HG02763 (cell line): ENCODE data around the gene AFG1L.
"Not testable (repeated sequence)": the region's sequence is repeated elsewhere in the genome, so short reads cannot be mapped to it uniquely, and the experiment has no call there.

Source experiments
- ATAC-seq: cut with Tn5 transposase; IDR thresholded peaks from one replicate; pipeline ENCODE4 v1.9.1; 2021; ENCODE audit warnings: mild to moderate bottlenecking, moderate library complexity; ENCODE audit not compliant: unreplicated experiment

Gene AFG1L

GRCh38 chr6:108550256-108550655 lies 255.4 kb downstream of the AFG1L start:
- no peak for ATAC-seq

DNA sequence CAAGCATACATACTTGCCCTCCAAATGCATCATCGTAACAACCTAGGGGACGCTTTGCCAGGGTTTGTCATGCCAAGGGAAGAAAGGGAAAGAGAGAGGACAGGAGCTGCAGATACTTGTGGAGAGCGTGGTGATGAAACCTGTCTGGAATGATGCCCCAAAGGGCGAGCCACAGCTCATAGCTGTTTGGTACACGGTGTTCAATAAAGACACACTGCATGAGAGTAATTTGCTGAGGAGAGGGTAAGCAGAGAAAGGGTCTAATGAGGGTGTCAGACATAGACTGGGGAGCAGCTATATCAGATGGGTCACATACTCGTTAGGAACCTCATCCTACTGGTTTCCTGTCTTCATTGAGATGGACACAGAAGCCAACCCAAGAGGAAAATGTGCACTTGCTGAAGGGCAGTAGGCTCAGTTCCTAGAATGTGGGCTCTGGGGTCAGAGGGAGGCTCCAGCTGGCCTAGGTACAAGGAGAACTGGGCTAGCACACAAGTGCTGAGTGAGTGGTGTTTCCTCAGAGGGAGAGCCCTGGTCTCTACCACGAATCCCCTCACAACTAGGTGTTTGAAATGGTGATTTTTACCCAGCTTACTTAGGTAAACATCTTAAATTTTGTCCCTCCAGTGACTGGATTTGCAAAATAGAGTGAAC lies 260.7 kb downstream of the AFG1L start:
- ATAC-seq, result no peak

- ATAC-seq, result no peak
Measured at GRCh38 chr6:108556250-108556649, 261.4 kb downstream of the AFG1L start.

DNA sequence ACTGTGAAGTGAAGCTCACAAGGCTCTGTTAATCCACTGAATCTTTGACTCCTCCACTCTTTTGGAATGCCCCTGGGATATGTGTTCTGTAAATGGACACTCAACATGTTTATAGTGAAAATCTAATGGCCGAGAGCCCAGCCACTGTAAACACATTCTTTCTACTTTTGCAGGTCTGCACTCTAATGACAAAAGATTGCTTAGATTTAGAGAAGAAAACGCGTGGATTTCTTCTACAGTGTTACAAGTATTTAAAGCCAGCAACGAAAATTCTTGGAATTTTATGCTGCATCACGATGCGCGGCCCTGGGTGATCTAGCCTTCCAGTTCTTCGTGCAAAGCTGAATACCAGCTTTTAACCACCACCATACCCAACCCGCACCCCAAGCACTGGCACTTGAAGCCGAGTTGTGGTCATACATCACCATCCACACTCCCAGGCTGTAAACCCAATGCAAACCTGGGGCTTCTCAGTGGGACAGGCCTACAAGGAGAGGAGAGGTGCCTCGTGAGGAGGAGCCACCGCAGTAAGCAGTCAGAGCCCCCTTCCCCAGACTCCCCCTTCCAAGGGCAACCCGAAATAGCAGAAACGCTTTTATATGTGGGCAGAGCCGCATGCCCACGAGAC lies 262.1 kb downstream of the AFG1L start:
- no peak for ATAC-seq

DNA sequence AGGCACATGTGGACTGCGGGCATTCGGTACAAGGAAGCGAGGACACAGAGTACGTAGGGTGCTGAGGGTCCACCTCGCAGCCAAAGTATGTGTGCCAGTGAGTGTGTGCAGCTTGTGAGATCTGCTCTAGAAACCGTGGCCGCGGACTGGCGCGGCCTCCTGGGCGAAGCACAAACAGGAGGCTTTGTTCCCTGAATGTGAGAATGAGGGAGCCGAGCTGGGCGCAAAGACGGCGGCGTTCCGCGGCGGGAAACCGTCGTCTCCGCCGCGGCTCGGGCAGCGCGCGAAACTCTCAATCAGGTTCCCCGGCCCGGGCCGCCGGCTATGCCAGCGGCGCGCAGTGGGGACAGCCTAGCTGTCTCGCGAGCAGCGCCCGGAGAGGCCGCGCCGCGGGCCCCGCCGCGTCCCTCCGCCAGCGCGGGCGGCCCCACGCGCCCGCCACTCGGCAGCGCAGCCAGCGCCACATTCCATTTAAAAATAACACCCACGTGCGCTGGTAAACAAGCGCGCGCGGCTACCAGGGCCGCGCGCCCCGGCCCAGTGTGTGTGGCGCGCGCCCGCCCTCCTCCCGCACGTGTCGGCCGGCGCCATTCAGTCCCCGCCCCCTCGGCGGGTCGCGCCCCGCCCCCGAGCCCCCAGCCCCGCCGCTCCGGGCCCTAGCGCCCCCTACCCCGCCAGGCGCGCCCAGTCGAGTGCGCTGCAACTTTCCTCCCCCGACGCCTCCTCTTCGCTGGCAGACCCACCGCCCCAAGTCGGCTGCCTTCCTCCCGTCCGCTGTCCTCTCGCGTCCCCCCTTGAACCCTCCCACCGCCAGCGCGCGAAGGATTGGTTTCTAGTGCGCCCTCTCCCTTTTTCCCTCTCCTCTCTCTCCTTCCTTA lies 262.9 kb downstream of the AFG1L start:
- no peak for ATAC-seq

GRCh38 chr6:108558372-108559096 lies 263.7 kb downstream of the AFG1L start:
- ATAC-seq, result peak; percentile 68

DNA sequence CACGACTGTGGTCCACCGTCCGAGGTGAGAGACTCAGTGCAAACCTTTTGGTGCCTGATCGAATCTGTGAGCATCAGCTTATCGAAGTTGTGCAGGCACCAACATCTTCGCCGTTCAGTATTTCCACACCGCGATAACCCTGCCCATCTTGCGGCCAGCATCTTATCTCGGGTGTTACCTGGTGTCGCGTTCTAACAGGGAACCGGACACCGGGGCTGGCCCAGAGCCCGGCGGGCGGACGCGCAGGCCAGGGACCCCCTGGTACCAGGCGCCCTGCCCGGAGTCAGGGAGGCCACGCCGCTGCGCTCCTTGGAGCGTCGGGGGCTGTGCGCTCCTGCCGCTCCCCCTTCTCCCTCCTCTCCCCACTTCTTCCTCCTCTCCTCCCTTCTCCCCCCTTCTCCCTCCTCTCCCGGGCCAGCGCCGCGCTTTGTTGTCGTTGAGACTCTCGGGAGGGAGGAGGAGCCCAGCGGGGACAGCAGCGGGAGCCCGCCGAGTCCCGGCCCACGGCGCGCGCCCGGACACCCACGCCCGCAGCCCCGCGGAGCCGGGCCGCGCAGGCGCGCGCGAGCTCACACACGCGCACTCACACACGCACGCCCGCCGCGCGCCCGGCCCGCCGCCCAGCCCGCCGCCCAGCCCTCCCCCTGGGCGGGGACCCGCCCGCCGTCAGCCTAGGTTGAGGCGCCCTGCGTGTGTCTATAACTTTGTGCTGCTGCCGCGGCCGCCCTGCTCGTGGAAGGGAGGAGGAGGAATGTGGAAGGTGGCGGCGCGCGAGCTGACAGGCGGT lies 264.4 kb downstream of the AFG1L start:
- peak; percentile 34 for ATAC-seq

GRCh38 chr6:108559884-108560462 lies 265.1 kb downstream of the AFG1L start:
- ATAC-seq, result no peak

GRCh38 chr6:108560463-108561308 lies 265.8 kb downstream of the AFG1L start, which contains the start of gene FOXO3:
Gene FOXO3, plus strand, starts transcription at chr6:108560917. Its CDS starts 292 bp downstream, at chr6:108561209.
- ATAC-seq, result no peak

- ATAC-seq, result not testable (repeated sequence)
Measured at GRCh38 chr6:108561309-108561647, 266.4 kb downstream of the AFG1L start.

DNA sequence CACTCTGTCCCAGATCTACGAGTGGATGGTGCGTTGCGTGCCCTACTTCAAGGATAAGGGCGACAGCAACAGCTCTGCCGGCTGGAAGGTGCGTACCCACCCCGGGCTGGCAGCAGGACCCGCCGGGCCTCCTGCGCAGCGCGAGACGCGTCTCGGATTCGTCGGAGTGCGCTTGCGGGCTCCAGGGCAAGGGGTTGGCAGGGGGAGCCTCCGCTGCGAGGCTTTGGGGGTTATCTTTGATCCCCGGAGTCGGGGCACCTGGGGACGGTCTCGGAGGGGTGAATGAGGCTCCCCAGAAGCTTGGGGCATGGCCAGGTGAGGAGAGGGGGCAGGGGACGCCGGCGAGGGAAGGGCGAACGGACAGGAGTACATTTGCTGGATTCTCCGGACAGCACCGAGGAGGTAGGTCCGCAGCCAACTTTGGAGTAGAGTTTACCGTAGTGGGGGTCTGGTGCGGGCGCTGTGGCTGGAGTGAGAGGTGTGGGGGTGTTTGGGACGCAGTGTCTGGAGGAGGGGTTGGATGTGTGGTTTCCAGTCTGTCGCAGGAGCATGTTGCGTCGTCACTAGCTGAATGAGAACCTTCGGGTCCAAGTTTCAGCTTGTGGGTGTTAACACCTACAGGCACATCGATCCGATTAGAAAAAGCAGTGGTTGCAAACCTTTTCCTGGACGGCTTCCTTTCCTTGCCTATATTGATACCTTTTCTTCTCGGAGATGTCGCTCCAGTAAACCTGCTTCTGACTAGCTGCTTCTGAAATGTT lies 267.1 kb downstream of the AFG1L start:
- no peak for ATAC-seq

- ATAC-seq, result no peak
Measured at GRCh38 chr6:108562503-108562993, 267.7 kb downstream of the AFG1L start.

GRCh38 chr6:108563292-108563691 lies 268.4 kb downstream of the AFG1L start:
- ATAC-seq, result no peak

DNA sequence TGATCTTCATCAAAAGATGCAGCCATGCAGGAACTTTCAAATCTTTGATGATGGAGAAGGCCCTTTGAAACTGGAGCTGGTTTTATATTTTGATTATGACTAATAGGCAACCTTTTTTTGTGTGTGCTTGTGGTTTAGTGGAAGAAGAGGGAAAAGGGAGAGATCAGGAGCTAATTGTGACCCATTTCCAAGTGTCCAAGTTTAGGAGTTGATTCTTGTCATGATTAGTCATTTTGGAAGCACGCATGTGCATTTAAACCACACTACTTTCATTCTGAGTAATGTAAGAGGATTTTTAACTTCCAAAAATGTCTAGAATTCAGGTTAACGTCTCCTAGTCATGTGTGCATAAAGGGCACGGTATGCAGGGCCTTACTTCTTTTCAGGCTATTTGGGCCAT lies 269.3 kb downstream of the AFG1L start:
- ATAC-seq, result no peak

DNA sequence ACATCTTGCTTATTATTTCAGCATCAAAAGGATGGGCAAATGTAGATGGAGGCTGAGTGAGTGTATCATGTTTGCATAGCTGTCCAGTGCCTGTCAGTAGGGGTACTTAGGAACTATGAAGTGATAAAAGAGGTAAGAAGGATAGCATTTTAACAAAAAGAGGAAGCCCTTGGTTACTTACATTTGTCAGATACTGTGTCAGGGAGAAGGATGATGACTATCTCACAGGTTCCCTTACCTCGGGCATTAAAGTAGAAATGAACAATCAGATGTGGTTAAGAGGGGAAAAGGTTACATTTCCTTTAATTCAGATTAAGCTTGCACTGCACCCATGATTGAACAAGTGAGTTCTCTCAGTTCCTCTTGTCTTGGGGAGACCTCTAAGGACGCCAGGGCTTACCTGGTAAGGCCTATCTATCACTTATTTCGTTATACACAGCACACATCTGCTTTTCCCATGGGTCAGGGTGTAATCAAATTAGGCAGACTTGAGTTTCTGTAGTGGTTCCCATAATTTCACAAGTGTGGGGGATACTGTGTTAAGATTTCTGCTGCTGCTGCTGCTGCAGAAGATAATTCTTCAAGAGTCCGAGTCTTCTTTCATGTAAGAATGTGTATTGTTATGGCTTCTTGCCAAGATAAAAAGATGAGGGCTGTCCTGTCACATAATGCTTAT lies 270.4 kb downstream of the AFG1L start:
- peak; percentile 74 for ATAC-seq

DNA sequence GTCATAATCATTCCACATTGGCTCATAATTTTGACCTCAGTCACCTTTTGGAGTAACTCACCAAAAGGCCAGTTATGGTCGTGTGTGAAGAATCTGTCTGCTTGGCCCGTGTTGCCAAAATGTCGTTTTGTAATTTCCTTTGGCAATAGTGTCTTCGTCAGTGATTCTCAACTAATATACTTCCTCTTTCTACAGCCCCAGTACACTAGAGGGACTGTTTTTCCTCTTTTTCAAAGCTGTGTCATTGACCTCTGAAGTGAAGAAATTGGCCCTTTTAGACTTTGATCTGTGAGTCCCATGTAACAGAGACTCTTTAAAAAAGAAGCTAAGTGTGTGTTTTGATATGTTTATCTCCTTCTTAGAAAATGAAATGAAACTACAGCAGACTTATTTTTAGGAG lies 271.0 kb downstream of the AFG1L start:
- no peak for ATAC-seq

GRCh38 chr6:108566406-108566805 lies 271.6 kb downstream of the AFG1L start:
- ATAC-seq, result no peak

- ATAC-seq, result no peak
Measured at GRCh38 chr6:108568101-108568500, 273.2 kb downstream of the AFG1L start.
